Raji (cell line): ENCODE measurements around the gene SDK1.

Experiments
- POLR2A ChIP-seq: IDR thresholded peaks from 2 replicates; pipeline ENCODE4 v1.6.1; 2011; ENCODE audit warnings: low read depth, low read length, control low read depth; ENCODE audit not compliant: insufficient read depth

SDK1 gene

DNA sequence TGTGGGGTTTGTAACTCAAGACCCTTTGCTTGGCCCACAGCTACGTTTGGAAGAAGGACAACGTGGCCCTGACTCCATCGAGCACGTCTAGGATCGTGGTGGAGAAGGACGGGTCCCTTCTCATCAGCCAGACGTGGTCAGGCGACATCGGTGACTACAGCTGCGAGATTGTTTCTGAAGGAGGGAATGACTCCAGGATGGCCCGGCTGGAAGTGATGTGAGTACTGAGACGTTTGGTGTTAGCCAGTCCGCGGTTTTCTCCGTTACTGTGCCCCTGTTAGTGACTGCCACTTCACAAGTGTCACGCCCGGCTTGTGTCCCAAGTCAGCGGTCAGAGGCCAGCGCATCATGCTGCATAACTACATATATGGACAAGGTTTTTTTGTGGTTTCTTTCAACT lies 673.3 kb downstream of the SDK1 start:
- no peak for TF ChIP-seq POLR2A

DNA sequence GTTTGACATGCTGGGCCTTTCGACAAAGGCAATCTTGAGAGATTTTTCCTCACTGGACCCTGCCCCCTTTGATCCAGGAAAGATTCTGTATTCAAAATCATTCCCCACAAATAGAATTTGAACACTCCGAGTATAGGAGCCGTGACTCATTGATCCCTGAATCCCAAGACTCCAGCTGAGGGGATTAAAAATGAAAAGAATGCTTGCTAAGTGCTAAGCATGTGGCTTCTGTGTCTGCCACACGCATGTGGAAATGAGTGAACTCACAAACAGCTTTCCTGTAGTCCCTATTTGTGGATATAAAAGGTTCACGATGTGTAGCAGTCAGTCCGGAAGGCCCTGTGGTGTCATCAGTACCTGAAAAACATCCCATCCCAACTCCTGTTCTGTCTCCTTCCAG lies 674.3 kb downstream of the SDK1 start:
- no peak for TF ChIP-seq POLR2A

DNA sequence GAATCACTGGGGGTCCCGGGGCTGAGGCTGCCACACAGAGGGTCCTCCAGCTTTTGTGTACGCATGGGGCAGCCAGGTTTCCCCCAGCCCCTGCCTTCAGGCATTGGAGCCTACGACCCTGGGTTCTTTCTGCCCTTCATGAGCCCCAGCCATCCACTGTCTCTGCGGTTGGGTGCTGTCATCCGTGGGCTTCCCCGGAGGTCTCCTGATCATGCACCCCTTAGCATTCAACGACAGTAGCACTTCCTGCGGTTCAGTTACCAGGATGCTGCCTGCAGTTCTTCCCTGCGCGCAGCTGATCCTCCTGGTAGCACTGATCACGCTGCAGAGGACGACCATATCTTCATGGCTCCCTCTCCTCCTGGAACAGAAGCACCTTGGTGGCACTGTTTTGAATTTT lies 676.3 kb downstream of the SDK1 start:
- no peak for TF ChIP-seq POLR2A

DNA sequence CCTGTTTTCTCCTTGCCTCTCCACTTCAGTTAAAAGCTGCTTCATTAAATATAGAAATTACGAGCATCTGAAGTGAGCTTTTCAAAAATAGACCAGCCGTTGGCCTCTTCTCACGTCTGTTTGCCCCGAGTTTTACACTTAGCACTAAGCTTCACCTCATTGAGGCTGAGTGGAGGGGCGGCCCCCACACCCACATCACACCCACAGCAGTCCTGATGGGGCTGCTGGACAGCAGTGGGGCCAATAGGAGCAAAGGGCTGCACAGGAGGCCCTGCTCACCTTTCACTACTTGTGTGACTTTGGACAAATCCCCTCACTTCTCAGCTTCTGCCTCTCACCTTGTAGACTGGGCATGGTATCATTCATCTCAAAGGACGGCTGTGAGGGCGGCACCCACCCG lies 677.8 kb downstream of the SDK1 start:
- TF ChIP-seq POLR2A: no peak

DNA sequence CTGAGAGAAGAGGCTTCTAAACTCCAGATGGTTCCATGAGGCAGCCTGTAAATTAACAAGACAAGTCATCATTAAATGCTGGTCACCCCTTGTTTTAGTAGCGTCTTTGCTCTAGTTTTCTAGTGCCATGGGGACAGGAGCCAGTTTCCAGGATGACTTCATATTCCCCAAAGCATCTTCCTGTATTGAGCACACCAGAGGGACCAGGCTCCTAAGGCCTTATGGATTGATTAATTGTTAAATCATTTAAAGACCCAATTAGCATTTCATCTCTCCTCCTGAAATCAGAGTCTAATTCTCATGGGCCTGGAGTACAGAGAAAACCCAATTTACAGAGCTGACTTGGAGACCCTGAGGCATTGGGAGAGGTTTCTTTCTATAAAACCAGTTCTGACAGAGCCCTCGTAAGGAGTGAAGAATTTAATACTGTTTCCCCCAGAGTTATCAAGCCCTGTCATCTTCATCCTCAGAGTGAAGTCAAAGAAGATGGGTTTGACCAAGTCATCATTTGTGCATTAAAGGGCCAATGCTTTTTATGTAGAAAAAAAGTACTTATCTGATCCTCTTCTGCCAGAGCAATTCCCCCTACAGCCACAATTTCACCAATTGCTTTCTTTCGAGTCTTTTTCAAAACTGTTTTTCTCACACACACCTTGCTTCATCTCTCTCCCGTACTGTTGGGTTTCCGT lies 678.7 kb downstream of the SDK1 start:
- no peak for TF ChIP-seq POLR2A

DNA sequence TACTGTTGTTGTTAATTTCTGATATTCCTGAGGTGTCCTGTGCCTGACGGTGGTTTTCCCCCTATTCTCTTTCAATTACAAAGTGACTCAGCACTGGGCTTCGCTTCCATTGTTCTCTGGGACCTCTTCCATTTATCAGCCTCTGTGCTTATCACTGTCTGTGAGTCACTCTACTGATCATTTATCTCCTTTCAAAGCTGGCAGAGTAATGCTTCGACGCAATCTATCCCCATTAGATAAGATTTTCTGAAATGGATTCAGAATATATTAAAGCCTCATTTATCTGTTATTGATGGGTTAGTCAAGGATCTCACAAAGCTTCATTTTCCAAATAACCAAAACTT lies 679.2 kb downstream of the SDK1 start:
- no peak for TF ChIP-seq POLR2A

DNA sequence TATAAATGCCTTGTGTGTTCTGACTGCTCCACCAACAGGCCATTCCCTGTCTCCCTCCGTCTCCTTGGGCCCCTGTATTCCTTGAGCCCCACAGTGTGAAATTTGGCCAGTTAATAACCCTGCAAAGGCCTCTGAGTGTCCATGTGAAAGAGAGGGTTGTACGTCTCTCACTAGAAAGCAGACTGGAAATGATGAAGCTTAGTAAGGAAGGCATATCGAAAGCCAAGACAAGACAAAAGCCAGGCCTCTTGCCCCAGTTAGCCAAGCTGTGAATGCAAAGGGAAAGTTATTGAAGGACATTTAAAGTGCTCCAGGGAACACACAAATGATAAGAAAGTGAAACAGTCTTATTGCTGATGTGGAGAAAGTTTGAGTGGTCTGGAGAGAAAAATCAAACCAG lies 680.2 kb downstream of the SDK1 start:
- no peak for TF ChIP-seq POLR2A

DNA sequence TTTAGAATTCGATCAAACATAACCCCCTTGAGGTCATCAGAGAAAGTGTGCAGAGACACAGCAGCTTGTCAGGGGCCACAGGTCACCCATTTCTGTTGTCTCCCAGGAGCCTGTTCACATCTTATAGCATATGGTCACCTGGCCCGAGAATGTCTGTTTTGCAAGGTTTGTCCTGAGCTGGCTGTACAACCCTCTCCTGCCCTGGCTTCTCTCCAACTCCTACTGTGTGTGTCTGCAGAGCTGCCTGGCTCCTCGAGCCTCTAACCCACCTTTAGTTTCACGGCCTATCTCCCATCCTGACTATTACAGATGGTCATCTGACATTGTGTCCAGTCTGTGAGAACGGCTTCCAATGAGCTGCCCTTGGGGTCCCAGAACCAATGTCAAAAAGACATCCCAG lies 683.4 kb downstream of the SDK1 start:
- no peak for TF ChIP-seq POLR2A

DNA sequence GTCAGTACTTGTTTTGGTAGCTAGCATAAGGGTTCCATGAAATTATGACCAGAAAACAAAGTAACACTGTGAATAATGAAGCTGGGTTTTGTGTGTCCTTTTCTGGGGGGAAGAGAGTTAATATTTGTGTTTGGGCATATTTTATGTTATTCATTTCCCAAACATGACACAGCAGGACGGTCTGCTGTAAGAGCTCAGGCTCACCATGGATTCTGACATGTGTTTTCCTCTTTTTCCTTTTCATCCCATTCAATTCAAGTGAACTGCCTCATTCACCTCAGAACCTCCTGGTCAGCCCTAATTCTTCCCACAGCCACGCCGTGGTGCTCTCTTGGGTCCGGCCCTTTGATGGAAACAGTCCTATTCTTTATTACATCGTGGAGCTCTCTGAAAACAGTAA lies 685.9 kb downstream of the SDK1 start:
- TF ChIP-seq POLR2A: no peak

DNA sequence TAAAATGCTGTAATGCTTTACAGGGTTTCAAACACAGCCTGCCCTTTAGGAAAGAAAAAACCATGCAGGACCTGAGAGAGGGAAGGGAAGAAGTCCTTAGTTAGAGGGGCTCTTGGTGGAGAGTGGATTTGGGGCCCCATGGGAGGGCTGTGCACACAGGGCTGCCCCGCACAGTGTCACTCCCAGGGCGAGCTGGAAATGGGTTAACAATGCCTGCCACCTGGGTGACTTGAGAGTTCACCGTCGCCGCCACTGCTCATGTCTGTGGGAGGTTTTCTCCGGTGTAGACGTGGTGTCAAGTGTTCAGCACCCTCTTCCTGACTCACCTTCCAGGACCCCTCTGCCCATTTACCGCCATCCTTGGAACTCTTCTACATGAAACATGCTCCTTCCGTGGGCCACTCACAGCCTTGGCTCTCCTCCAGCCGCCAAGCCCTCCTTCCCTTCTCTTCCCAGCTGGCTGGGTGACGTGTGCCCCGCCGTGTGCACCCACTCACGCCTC lies 686.4 kb downstream of the SDK1 start:
- TF ChIP-seq POLR2A: no peak

DNA sequence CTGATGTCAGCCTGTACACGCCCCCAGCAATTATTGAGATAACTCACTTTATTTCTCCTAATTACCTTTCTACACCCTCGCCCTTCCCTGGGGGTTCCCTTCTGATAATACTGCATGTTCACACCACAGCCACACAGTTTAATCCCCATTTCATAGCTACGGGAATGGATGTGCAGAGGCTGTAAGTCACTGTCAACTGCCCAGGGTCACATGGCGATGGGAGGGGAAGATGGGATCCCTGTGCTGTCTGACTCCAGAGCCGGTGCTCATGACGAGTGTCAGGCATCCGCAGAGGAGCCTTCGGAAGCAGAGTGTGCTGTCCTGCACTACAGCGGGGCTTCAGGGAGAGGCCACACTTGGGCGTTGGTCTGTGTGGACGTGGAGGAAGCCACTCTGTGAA lies 688.7 kb downstream of the SDK1 start:
- TF ChIP-seq POLR2A: no peak

DNA sequence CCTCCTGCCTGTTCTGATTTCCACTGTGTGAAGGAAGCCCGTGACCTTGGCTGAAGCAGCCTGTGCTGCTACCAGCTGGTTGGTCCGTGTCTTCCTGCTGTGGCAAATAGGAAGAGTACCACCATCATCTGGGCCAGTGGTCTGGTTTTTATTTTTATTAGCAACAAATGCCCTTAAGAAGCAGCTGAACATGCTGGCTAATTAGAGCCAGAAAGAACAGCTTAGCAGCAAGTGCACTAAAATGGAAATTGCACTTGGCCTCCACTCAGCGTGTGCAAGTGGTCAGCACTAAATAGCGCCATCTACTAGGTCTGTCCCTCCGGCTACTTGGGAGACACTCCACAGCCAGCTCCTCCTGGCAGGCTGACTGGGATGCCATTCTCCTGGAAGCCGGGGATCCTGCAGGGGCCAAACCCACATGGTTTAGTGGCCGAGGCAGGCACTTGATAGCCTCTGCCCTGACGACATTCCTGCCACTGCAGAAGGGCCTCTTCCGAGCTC lies 690.7 kb downstream of the SDK1 start:
- TF ChIP-seq POLR2A: no peak

DNA sequence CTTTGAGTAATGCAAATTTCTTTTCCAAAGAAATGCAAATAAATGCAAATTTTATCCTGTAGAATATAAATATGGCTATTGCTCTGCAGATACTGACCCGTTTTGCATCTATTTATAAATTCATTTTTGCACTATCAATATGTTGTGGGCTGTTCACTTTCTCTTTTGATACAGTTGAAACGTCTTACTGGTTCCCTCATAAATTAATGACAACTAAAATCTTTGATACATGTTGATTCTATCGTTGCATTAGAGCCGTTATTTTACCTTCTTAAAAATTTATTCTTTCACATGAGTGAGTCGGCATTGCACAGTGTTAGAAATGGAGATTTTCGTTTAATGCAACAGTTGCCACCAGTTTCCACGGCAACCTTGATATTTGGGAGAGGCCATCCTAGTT lies 691.8 kb downstream of the SDK1 start:
- no peak for TF ChIP-seq POLR2A

DNA sequence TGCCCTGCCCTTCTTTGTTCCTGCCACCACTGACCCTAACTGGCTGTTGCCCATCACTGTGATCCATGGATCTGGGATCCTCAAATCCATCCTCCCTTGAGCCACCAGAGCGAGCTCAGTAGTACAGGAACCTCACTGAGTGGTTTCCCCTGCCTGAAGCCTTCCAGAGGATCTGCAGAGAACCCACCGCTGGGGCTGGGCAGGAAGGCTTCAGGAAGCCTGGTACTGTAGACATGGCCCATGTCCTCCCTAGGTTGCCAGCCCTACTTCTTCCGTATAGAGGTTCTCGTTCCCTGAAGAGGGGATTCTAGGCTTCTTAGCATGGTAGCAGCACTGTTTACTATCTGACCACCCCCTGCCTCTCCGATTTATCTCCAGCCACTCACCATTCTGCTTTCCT lies 693.7 kb downstream of the SDK1 start:
- no peak for TF ChIP-seq POLR2A

DNA sequence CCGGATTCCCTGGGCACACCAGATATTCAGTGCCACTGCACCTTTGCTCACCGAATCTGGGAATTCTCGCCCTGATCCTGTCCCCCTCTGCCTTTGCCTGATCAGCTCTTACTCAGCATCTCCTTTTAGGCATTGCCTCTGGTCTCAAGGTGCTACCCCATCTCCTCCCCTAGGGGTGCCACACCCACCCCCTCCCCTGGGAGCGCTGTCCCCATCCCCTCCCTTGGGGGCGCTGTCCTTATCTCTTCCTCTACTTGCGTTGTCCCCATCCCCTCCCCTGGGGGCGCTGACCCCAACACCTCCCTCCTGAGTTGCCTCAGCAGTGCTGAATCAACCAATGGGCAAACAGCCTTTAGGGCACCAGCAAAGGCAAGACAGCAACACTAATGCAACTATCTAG lies 694.1 kb downstream of the SDK1 start:
- no peak for TF ChIP-seq POLR2A

DNA sequence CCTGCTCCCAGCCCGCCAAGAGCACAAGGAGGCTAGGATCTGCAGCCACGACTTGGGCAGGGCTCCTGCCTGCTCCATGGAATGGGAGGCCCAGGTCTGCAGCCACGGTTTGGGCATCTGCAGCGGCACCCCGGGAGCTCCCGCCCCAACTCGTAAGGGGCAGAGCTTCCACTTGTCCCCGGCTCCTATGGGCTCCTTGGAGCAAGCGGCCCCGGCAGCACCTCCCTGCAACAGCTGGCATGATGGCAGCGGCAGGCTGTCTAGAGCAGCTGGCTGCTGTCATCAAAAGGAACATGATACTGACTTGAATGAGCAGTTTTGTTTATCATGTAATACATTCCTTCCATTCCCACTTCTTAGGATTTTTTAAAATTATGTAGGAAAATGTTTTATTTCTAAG lies 697.0 kb downstream of the SDK1 start:
- TF ChIP-seq POLR2A: no peak

DNA sequence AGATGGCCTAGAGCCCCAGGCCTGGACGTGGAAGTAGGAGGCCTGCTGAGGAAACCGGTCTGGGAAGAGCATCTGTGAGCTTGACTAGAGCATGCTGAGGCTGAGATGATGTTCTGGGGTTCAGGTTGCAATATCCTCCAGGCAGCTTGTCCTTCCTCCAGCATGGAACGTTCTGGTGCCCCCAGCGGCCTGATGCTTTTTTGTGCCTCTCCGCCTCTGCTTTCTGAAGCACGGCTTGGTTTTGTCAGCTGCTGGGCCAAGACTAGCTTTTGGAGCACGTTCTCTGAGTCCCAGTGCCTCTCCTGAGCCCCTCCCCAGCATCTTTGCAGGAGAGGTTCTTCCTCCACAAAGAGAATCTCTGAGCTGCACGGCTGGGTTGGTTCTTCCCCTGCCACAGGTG lies 699.1 kb downstream of the SDK1 start:
- TF ChIP-seq POLR2A: no peak
